ENCODE measurements around the gene RGS13.

DNA sequence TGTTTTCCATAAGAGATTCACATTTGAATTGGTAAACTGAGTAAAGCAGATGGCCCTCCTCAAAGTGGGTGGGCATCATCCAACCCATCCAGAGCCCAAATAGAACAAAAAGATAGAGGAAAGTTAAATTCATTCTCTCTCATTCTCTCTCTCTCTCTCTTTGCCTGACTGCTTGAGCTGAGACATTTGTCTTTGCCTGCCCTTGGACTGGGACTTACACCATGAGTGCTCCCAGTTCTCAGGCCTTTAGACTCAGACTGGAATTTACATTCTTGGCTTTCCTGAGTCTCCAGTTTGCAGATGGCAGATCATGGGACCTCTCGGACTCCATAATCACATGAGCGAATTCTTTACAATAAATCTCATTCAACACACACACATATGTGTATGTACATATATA lies 69.6 kb downstream of the RGS13 start:
- TF ChIP-seq, protein P1, sequence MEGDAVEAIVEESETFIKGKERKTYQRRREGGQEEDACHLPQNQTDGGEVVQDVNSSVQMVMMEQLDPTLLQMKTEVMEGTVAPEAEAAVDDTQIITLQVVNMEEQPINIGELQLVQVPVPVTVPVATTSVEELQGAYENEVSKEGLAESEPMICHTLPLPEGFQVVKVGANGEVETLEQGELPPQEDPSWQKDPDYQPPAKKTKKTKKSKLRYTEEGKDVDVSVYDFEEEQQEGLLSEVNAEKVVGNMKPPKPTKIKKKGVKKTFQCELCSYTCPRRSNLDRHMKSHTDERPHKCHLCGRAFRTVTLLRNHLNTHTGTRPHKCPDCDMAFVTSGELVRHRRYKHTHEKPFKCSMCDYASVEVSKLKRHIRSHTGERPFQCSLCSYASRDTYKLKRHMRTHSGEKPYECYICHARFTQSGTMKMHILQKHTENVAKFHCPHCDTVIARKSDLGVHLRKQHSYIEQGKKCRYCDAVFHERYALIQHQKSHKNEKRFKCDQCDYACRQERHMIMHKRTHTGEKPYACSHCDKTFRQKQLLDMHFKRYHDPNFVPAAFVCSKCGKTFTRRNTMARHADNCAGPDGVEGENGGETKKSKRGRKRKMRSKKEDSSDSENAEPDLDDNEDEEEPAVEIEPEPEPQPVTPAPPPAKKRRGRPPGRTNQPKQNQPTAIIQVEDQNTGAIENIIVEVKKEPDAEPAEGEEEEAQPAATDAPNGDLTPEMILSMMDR (IDR thresholded peaks at IDR 0.05), result no peak
- no peak for TF ChIP-seq POLR2A (IDR thresholded peaks at IDR 0.05)
- TF ChIP-seq EP300 (IDR thresholded peaks at IDR 0.05), result no peak

Measured in tibial nerve (tissue), 4 donors.